Effector memory CD8-positive, alpha-beta T cell (primary cell): ENCODE data around the gene GALNT8.

Experiments
- ATAC-seq: fragments of 150-1000 bp; cut with Tn5 transposase; replicated peaks from 2 replicates; pipeline ENCODE4 v1.10.0; 2021; ENCODE audit warnings: mild to moderate bottlenecking, moderate library complexity
- DNase-seq, 3 experiments: peaks; one replicate each; pipeline ENCODE4 v3.0.0; 2021
- H3K27ac Mint-ChIP-seq, 2 donors: one replicate each; pipeline ENCODE4 v1.8.0; 2022; ENCODE audit warnings: mild to moderate bottlenecking in 2 of 2, mixed read lengths in 2 of 2, moderate library complexity in 2 of 2
- H3K27me3 Mint-ChIP-seq, 2 donors: one replicate each; pipeline ENCODE4 v1.8.0; 2022; ENCODE audit warnings: mixed read lengths in 2 of 2
- H3K36me3 Mint-ChIP-seq: one replicate; pipeline ENCODE4 v1.8.0; 2022; ENCODE audit warnings: mild to moderate bottlenecking, moderate library complexity, mixed read lengths; ENCODE audit not compliant: insufficient read depth
- H3K4me1 Mint-ChIP-seq, 2 donors: one replicate each; pipeline ENCODE4 v1.8.0; 2022; ENCODE audit warnings: low read depth in 2 of 2, mixed read lengths in 2 of 2
- H3K4me3 Mint-ChIP-seq, 2 donors: one replicate each; pipeline ENCODE4 v1.8.0; 2022; ENCODE audit warnings: mild to moderate bottlenecking in 2 of 2, mixed read lengths in 2 of 2, moderate library complexity in 2 of 2
- H3K9me3 Mint-ChIP-seq, 2 donors: one replicate each; pipeline ENCODE4 v1.8.0; 2022; ENCODE audit warnings: mixed read lengths in 2 of 2

The GALNT8 gene

GRCh38 chr12:4794491-4794890 is 74.3 kb downstream of the GALNT8 start:
- ATAC-seq = no peak
- Mint-ChIP-seq H3K27ac (no peak overlapping the region), H3K4me1 (no peaks in the 10 kb centered on the region), H3K27me3 (peaks cover 17 to 45% of the 10 kb centered on the region in 2 donors), H3K9me3 (no peaks in the 10 kb centered on the region), H3K36me3 (no peaks in the 10 kb centered on the region), H3K4me3 (no peak overlapping the region)
- no peak for DNase-seq

GRCh38 chr12:4796216-4796615 is 76.0 kb downstream of the GALNT8 start:
- no peaks in the 10 kb centered on the region for H3K9me3 Mint-ChIP-seq
- DNase-seq (no peak), ATAC-seq (no peak)
- no peaks in the 10 kb centered on the region for H3K36me3 Mint-ChIP-seq
- no peak overlapping the region for H3K4me3 Mint-ChIP-seq
- H3K4me1 Mint-ChIP-seq = no peaks in the 10 kb centered on the region
- H3K27me3 Mint-ChIP-seq = peaks cover 12 to 54% of the 10 kb centered on the region in 2 donors
- no peak overlapping the region for H3K27ac Mint-ChIP-seq

GRCh38 chr12:4796694-4797482 is 76.7 kb downstream of the GALNT8 start:
- H3K9me3 Mint-ChIP-seq = no peaks in the 10 kb centered on the region
- no peak for ATAC-seq
- H3K27me3 Mint-ChIP-seq = peaks cover 12 to 49% of the 10 kb centered on the region in 2 donors
- DNase-seq = no peak
- H3K4me1 Mint-ChIP-seq = no peaks in the 10 kb centered on the region
- no peaks in the 10 kb centered on the region for H3K36me3 Mint-ChIP-seq
- no peak overlapping the region for H3K27ac Mint-ChIP-seq
- no peak overlapping the region for H3K4me3 Mint-ChIP-seq

- DNase-seq = no peak
These were observed 80.4 kb downstream of the GALNT8 start for GRCh38 chr12:4800555-4800954.

GRCh38 chr12:4802841-4803240 is 82.6 kb downstream of the GALNT8 start:
- peaks cover 28 to 34% of the 10 kb centered on the region in 2 donors for H3K27me3 Mint-ChIP-seq
- no peak for ATAC-seq
- H3K9me3 Mint-ChIP-seq = no peaks in the 10 kb centered on the region
- H3K27ac Mint-ChIP-seq = no peak overlapping the region
- no peak overlapping the region for H3K4me3 Mint-ChIP-seq
- H3K4me1 Mint-ChIP-seq = peaks cover 11 to 15% of the 10 kb centered on the region in 2 donors
- DNase-seq = no peak
- no peaks in the 10 kb centered on the region for H3K36me3 Mint-ChIP-seq

More at GRCh38 chr12:4800555-4800954, 80.4 kb downstream of the GALNT8 start:
- no peak for ATAC-seq
- H3K27me3 Mint-ChIP-seq = peaks cover 23 to 49% of the 10 kb centered on the region in 2 donors
- no peaks in the 10 kb centered on the region for H3K36me3 Mint-ChIP-seq
- H3K4me3 Mint-ChIP-seq = no peak overlapping the region
- H3K4me1 Mint-ChIP-seq = peaks cover 0 to 1% of the 10 kb centered on the region in 2 donors
- no peaks in the 10 kb centered on the region for H3K9me3 Mint-ChIP-seq
- no peak overlapping the region for H3K27ac Mint-ChIP-seq

- no peak for DNase-seq
- Mint-ChIP-seq H3K27me3 (peaks cover 24 to 31% of the 10 kb centered on the region in 2 donors), H3K4me1 (peaks cover 33 to 41% of the 10 kb centered on the region in 2 donors), H3K27ac (no peak overlapping the region), H3K9me3 (no peaks in the 10 kb centered on the region), H3K36me3 (no peaks in the 10 kb centered on the region), H3K4me3 (peak overlapping the region; percentile 70 to 81)
- ATAC-seq = peak; percentile 6
These were observed 86.4 kb downstream of the GALNT8 start for GRCh38 chr12:4806439-4807115.

- no peak for DNase-seq
These were observed 87.0 kb downstream of the GALNT8 start for GRCh38 chr12:4807116-4807783.

GRCh38 chr12:4807813-4808212 is 87.6 kb downstream of the GALNT8 start:
- Mint-ChIP-seq H3K27ac (peak overlapping the region; percentile 52 to 62), H3K4me3 (peak overlapping the region; percentile 70 to 81), H3K4me1 (peaks cover 34 to 41% of the 10 kb centered on the region in 2 donors), H3K9me3 (no peaks in the 10 kb centered on the region), H3K27me3 (peaks cover 28 to 34% of the 10 kb centered on the region in 2 donors), H3K36me3 (no peaks in the 10 kb centered on the region)
- DNase-seq = no peak
- peak; percentile 70 for ATAC-seq

More at GRCh38 chr12:4807116-4807783, 87.0 kb downstream of the GALNT8 start:
- Mint-ChIP-seq H3K9me3 (no peaks in the 10 kb centered on the region), H3K27ac (peak overlapping the region in 1 of 2 donors; percentile 62), H3K4me3 (peak overlapping the region; percentile 70 to 81), H3K27me3 (peaks cover 28 to 34% of the 10 kb centered on the region in 2 donors), H3K4me1 (peaks cover 33 to 41% of the 10 kb centered on the region in 2 donors), H3K36me3 (no peaks in the 10 kb centered on the region)
- peak; percentile 48 for ATAC-seq

GRCh38 chr12:4809013-4809448 is 88.8 kb downstream of the GALNT8 start:
- Mint-ChIP-seq H3K4me1 (peaks cover 39 to 40% of the 10 kb centered on the region in 2 donors), H3K9me3 (no peaks in the 10 kb centered on the region), H3K36me3 (no peaks in the 10 kb centered on the region), H3K27me3 (peaks cover 19 to 34% of the 10 kb centered on the region in 2 donors), H3K27ac (peak overlapping the region in 1 of 2 donors; percentile 71), H3K4me3 (peak overlapping the region; percentile 81 to 84)
- DNase-seq (no peak), ATAC-seq (peak; percentile 47)

GRCh38 chr12:4809449-4810218 is 89.4 kb downstream of the GALNT8 start:
- H3K9me3 Mint-ChIP-seq = no peaks in the 10 kb centered on the region
- H3K4me3 Mint-ChIP-seq = peak overlapping the region; percentile 81 to 84
- H3K36me3 Mint-ChIP-seq = no peaks in the 10 kb centered on the region
- H3K4me1 Mint-ChIP-seq = peaks cover 39 to 40% of the 10 kb centered on the region in 2 donors
- ATAC-seq (no peak), DNase-seq (no peak)
- H3K27ac Mint-ChIP-seq = peak overlapping the region in 1 of 2 donors; percentile 69
- H3K27me3 Mint-ChIP-seq = peaks cover 19 to 37% of the 10 kb centered on the region in 2 donors

- no peaks in the 10 kb centered on the region for H3K9me3 Mint-ChIP-seq
- ATAC-seq = no peak
- H3K27ac Mint-ChIP-seq = peak overlapping the region in 1 of 2 donors; percentile 69
- H3K36me3 Mint-ChIP-seq = no peaks in the 10 kb centered on the region
- H3K4me1 Mint-ChIP-seq = peaks cover 42 to 45% of the 10 kb centered on the region in 2 donors
- DNase-seq = no peak
- H3K4me3 Mint-ChIP-seq = peak overlapping the region; percentile 81 to 84
- peaks cover 19 to 37% of the 10 kb centered on the region in 2 donors for H3K27me3 Mint-ChIP-seq
These were observed 90.0 kb downstream of the GALNT8 start for GRCh38 chr12:4810219-4810671.

GRCh38 chr12:4812624-4813327 is 92.6 kb downstream of the GALNT8 start:
- Mint-ChIP-seq H3K4me3 (no peak overlapping the region), H3K27ac (no peak overlapping the region), H3K9me3 (no peaks in the 10 kb centered on the region), H3K36me3 (no peaks in the 10 kb centered on the region), H3K27me3 (peaks cover 19 to 28% of the 10 kb centered on the region in 2 donors), H3K4me1 (peaks cover 40 to 48% of the 10 kb centered on the region in 2 donors)
- no peak for ATAC-seq
- DNase-seq = no peak
